Subcutaneous adipose tissue (tissue), 4 donors: ENCODE measurements around the gene CFAP74. TPM values are rescaled to one million over a fixed set of nuclear protein-coding genes. Genes with fewer than 3 reads are reported as not detected.

ENCODE experiments used
- CTCF ChIP-seq: fragments of 450-650 bp; IDR thresholded peaks from one replicate; pipeline ENCODE4 v1.5.1; 2016; ENCODE audit warnings: low read depth, mild to moderate bottlenecking, control low read depth, antibody characterized with exemption, moderate library complexity
- total RNA-seq, 4 donors: library from RNA; depleted of rRNA; stranded (reverse); fragments of >200 nt; gene quantifications; one replicate each; pipeline ENCODE4 v1.1.0, GENCODE V29; 2016

CFAP74 gene
- total RNA-seq, 4 donors from 2014 or later: 0.16 TPM; not detected in 3

GRCh38 chr1:1981142-1981500, 22.5 kb downstream of the CFAP74 start:
- TF ChIP-seq CTCF: no peak

GRCh38 chr1:1980467-1981141, 23.0 kb downstream of the CFAP74 start:
- TF ChIP-seq CTCF: no peak

- TF ChIP-seq CTCF: no peak
Measured at GRCh38 chr1:1979482-1980165, 24.0 kb downstream of the CFAP74 start.

- no peak for TF ChIP-seq CTCF
Measured at GRCh38 chr1:1978108-1978507, 25.5 kb downstream of the CFAP74 start.

- no peak for TF ChIP-seq CTCF
Measured at GRCh38 chr1:1976031-1976430, 27.6 kb downstream of the CFAP74 start.

GRCh38 chr1:1975535-1975934, 28.1 kb downstream of the CFAP74 start:
- TF ChIP-seq CTCF: no peak

GRCh38 chr1:1974834-1975233, 28.8 kb downstream of the CFAP74 start:
- no peak for TF ChIP-seq CTCF
